Skeletal muscle tissue (tissue), 4 donors: ENCODE results near the gene NFIX. TPM values are rescaled to one million over a fixed set of nuclear protein-coding genes. Genes with fewer than 3 reads are reported as not detected.

ENCODE experiments used
- H3K27ac ChIP-seq: one replicate; pipeline ENCODE4 v1.7.0; 2013; ENCODE audit warnings: mild to moderate bottlenecking, low read depth, low read length, inconsistent platforms
- H3K27me3 ChIP-seq, 3 donors: one replicate each; pipeline ENCODE4 v1.7.0; 2013; ENCODE audit warnings: low read length in 3 of 3; ENCODE audit not compliant: control insufficient read depth in 3 of 3, insufficient read depth in 3 of 3
- H3K36me3 ChIP-seq, 3 donors: one replicate each; pipeline ENCODE4 v1.7.0; 2013; ENCODE audit warnings: low read length in 3 of 3; ENCODE audit not compliant: control insufficient read depth in 3 of 3, insufficient read depth in 3 of 3
- H3K4me1 ChIP-seq, 3 donors: one replicate each; pipeline ENCODE4 v1.7.0; 2013; ENCODE audit warnings: low read length in 3 of 3, mild to moderate bottlenecking in 3 of 3; ENCODE audit not compliant: control insufficient read depth in 3 of 3, insufficient read depth in 3 of 3
- H3K4me3 ChIP-seq, 3 donors: one replicate each; pipeline ENCODE4 v1.7.0; 2013; ENCODE audit warnings: low read length in 3 of 3
- H3K9ac ChIP-seq, 3 donors: one replicate each; pipeline ENCODE4 v1.7.0; 2013; ENCODE audit warnings: low read length in 3 of 3, mild to moderate bottlenecking in 3 of 3, moderate library complexity in 2 of 3, low read depth in 1 of 3
- H3K9me3 ChIP-seq, 3 donors: one replicate each; pipeline ENCODE4 v1.7.0; 2013; ENCODE audit warnings: low read length in 3 of 3; ENCODE audit not compliant: control insufficient read depth in 3 of 3
- total RNA-seq: library from RNA; depleted of rRNA; stranded (reverse); fragments of >200 nt; gene quantifications from one replicate; pipeline ENCODE4 v1.2.3, GENCODE V29; 2014
- donor health status: Osteomylitis.

NFIX gene
- total RNA-seq, 1 donor from 2014 or later = 49.1 TPM

DNA sequence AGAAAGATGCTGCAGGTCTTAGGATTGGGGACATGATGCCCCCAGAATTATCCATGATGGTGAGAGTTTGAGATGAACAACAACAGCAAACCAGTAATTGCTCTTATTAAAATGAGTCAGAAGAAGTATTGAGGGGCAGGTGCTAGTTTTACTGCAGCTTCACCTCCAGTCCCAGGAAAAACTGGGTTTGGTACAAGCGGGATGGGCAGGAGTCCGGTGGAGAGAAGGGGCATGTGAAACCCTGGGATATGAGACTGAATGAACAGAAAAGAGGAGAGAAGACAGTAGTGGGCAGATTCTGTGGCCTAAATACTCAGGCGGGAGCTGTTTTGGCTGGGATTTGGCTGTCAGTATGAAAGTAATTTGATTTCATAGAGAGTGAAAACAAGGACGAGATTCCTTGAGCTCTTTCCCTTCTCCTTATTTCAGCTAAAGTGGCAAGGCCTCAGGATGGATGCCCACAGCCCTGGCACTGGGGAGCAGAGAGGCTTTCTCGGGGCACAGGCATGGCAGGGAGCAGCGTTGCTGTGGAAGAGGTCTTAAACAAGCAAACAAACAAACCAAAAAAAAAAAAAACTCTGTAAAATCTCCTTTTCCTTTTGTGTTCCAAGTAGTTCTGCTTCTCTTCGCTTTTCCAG, 30.7 kb downstream of the NFIX start:
- H3K27me3 ChIP-seq = no peaks in the 10 kb centered on the region
- peaks cover 0 to 13% (median 4%) of the 10 kb centered on the region in 3 donors for H3K36me3 ChIP-seq
- peak overlapping the region; percentile 95 for H3K27ac ChIP-seq
- H3K4me1 ChIP-seq = peaks cover 82 to 85% (median 85%) of the 10 kb centered on the region in 3 donors
- H3K9me3 ChIP-seq = no peaks in the 10 kb centered on the region
- H3K9ac ChIP-seq = peak overlapping the region; percentile 22 to 86 (median 82)
- H3K4me3 ChIP-seq = peak overlapping the region; percentile 75

DNA sequence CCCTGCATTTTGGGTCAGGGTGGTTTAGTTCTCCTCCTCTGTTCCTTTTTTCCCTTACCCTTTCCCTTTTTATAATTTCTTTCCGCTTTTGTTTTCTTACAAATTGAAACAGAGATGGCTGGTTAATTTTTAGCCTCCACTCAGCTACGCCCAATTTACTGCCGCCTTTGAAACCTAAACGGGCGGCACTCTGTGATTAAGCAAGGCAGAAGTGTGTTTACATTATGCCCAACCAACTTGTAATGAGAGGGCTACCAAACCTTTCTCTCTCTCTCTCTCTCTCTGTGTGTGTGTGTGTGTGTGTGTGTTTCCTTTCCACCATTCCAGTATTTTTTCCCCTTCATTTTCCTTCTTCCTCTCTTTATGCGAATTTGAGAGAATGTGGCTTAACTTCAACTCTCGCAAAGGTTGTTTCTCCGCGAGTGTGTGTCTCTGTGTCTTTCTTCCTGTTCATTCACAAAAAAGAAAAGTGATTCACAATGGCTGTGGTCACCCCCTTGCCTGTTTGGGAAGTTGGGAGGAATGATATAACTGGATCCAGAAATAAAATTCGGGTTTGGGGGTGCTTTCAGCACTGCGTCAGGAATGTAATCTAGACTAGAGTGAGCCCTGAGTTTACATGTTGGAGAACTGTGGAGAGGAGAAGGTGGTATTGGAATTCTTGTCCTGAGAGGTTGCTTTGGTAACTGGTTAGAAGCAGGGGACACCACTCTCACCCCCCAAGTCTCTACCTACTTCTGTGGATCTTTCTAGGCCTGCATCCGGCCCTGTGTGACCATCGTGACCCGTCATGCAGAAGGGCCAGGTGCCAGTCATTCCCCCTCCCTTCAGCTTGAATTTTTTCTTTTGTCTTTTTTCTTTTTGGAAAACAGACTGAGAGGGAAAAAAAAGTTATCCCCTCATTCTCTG, 31.4 kb downstream of the NFIX start:
- Histone ChIP-seq H3K27me3 (no peaks in the 10 kb centered on the region), H3K9ac (peak overlapping the region; percentile 22 to 86 (median 82)), H3K9me3 (no peaks in the 10 kb centered on the region), H3K4me3 (peak overlapping the region; percentile 49 to 75 (median 75)), H3K27ac (peak overlapping the region; percentile 95), H3K36me3 (peaks cover 0 to 13% (median 6%) of the 10 kb centered on the region in 3 donors), H3K4me1 (peaks cover 82 to 85% (median 85%) of the 10 kb centered on the region in 3 donors)

DNA sequence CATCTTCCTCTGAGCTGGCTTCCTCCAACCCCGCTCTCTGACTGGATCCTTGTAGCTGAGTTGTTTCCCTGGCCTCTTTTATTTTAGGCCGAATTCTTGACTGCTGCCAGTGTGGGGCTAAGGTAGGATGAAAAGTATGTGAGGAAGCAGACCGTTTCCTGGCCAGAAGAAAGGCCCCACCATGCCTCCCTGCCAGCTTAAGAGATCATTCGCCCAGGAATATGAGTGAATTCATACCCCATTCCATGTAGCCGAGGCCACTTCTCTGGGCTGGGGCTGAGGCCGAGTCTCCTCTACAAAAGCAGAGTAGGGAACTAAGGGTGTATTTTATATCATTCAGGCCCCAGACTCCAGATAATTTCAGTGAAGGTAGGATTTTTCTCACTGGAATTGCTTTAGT, 32.3 kb downstream of the NFIX start:
- Histone ChIP-seq H3K27ac (peak overlapping the region; percentile 95), H3K27me3 (no peaks in the 10 kb centered on the region), H3K4me3 (peak overlapping the region; percentile 12 to 45 (median 18)), H3K4me1 (peaks cover 81 to 87% (median 86%) of the 10 kb centered on the region in 3 donors), H3K36me3 (peaks cover 0 to 13% (median 6%) of the 10 kb centered on the region in 3 donors), H3K9ac (peak overlapping the region; percentile 38 to 86 (median 82)), H3K9me3 (no peaks in the 10 kb centered on the region)

DNA sequence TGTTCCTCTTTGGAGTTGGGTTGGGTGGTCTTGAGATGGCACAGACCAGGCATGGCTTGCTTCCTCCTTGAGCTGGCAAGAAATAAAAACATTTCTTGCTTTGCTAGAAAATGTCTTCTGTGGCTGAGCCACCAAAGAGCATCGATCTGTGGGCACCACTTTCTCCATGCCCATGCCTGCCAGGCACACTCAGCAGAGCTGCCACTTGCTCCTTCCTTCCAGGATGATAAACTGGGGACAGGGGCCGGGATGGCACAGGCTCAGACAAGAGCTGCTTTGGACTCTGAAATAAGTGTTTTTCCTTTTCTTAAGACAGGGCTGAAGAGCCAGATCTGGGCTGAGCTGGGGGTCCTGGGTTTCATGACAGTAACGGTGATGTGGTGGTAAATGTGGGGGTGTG, 32.8 kb downstream of the NFIX start:
- H3K9ac ChIP-seq = peak overlapping the region in 2 of 3 donors; percentile 82 to 86
- no peaks in the 10 kb centered on the region for H3K27me3 ChIP-seq
- H3K27ac ChIP-seq = peak overlapping the region; percentile 95
- H3K4me3 ChIP-seq = peak overlapping the region in 1 of 3 donors; percentile 22
- peaks cover 85 to 92% (median 90%) of the 10 kb centered on the region in 3 donors for H3K4me1 ChIP-seq
- peaks cover 0 to 13% (median 6%) of the 10 kb centered on the region in 3 donors for H3K36me3 ChIP-seq
- no peaks in the 10 kb centered on the region for H3K9me3 ChIP-seq

DNA sequence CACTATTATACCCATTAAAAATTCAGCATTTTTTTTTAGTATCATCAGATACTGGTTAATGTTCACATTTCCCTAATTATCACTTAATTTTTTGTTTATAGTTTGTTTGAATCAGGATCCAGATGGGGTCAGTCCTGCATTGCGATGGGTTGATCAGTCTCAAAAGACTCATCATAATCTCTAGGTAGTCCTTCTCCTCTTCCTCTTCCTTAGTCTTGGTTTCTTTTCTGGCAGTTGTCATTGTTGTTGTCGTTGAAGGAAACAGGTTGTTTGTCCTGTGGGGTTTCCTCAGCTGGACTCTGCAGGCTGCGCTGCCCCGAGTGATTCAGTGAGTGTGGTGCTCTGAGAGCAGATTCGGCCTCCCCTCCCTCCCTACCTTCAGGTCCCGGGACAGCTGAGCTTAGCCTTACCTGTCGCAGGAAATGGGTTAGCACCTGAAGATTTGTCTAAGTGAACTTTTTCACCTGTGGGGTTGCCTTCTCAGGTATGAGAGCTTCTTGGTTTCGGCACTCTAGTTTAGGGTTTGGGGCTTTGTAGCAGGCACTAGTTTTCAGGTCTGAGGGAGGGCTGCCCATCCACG, 34.1 kb downstream of the NFIX start:
- peaks cover 0 to 13% (median 6%) of the 10 kb centered on the region in 3 donors for H3K36me3 ChIP-seq
- H3K4me1 ChIP-seq = peaks cover 94 to 100% (median 99%) of the 10 kb centered on the region in 3 donors

DNA sequence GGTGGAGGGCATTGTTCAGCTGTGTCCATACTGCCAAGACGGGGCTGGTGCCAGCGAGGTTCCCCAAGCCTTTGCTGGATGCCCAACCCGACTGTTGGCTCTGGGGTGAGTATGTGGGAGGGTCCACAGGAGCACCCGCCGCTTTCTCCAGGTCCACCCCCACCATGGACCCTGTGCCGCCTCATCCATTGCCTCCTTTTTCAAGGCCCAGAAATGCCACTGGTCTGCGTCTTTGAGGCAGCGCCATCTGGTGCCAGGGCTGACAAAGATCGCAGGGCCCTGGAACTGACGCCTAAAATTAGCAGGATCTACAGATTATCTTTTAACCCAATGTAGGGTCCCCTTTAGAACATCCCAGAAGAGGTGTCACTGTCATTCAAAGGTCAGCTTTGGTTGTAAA, 34.6 kb downstream of the NFIX start:
- H3K36me3 ChIP-seq = peaks cover 0 to 13% (median 6%) of the 10 kb centered on the region in 3 donors
- no peaks in the 10 kb centered on the region for H3K9me3 ChIP-seq
- H3K9ac ChIP-seq = peak overlapping the region; percentile 45 to 85 (median 74)
- H3K27ac ChIP-seq = peak overlapping the region; percentile 95
- peaks cover 94 to 100% (median 99%) of the 10 kb centered on the region in 3 donors for H3K4me1 ChIP-seq
- H3K4me3 ChIP-seq = peak overlapping the region in 2 of 3 donors; percentile 11 to 35
- no peaks in the 10 kb centered on the region for H3K27me3 ChIP-seq

More for the DNA sequence above, 34.1 kb downstream of the NFIX start:
- Histone ChIP-seq H3K9ac (peak overlapping the region; percentile 25 to 85 (median 45)), H3K9me3 (no peaks in the 10 kb centered on the region), H3K27me3 (no peaks in the 10 kb centered on the region), H3K4me3 (peak overlapping the region in 2 of 3 donors; percentile 11 to 35), H3K27ac (peak overlapping the region; percentile 95)

DNA sequence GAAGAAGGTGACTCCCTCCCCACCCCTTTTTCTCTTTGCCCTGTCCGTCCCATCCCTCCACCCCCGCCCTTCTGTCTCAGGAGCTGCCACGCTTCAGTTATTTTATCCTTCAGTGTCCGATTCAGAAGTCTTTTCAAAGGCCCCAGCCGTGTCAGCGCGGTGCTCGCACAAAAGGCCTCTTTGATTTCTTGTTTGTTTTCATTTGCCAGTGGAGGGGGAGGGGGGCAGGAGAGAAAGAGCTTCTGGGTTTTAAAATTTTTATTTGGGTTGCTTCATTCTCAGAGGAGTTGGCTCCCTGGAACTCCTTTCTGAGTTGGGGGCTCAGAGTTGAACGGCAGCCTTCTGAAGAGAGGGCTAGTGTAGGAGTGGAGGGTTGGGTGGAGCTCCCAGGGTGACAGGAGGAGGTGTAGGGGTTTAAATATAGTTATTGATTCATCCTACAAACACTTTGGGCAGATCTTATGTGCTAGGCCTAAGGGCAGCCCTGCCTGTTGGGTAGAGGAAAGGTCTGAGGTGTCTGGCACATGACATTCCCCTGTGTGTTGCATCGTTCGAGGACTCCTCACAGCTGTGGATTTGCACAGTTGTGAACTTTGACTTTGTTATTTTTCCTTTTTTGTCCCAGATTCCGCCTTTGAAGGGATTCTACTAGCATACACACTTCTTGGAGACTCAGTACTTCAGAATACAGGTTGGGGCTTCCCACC, 36.8 kb downstream of the NFIX start:
- Histone ChIP-seq H3K36me3 (peaks cover 0 to 8% (median 6%) of the 10 kb centered on the region in 3 donors), H3K9ac (peak overlapping the region; percentile 74 to 85 (median 77)), H3K27ac (peak overlapping the region; percentile 95), H3K4me1 (peaks cover 92 to 100% (median 99%) of the 10 kb centered on the region in 3 donors), H3K4me3 (peak overlapping the region in 1 of 3 donors; percentile 18), H3K9me3 (no peaks in the 10 kb centered on the region), H3K27me3 (no peaks in the 10 kb centered on the region)

DNA sequence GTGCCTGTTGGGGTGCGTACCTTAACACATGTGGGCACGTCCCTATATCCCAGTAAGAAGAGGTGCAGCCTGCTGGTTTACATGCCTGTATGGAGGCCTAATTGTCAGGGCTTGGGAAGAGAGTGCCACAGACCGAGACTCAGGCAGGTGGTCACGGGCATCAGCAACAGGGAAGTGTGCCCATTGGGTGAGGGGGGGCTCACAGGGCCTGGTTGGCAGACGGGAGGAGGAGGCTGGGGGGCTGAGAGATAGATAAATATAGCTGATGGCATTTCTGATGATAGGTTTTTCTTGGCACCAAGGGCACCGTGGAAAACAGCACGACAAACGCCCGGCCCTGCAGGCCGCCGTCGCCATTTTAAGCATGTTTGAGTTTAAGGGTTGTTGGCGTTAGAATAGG, 37.6 kb downstream of the NFIX start:
- Histone ChIP-seq H3K4me3 (peak overlapping the region in 1 of 3 donors; percentile 61), H3K4me1 (peaks cover 92 to 100% (median 99%) of the 10 kb centered on the region in 3 donors), H3K27me3 (no peaks in the 10 kb centered on the region), H3K9ac (peak overlapping the region; percentile 25 to 85 (median 41)), H3K9me3 (no peaks in the 10 kb centered on the region), H3K27ac (peak overlapping the region; percentile 95), H3K36me3 (peaks cover 0 to 6% (median 6%) of the 10 kb centered on the region in 3 donors)

DNA sequence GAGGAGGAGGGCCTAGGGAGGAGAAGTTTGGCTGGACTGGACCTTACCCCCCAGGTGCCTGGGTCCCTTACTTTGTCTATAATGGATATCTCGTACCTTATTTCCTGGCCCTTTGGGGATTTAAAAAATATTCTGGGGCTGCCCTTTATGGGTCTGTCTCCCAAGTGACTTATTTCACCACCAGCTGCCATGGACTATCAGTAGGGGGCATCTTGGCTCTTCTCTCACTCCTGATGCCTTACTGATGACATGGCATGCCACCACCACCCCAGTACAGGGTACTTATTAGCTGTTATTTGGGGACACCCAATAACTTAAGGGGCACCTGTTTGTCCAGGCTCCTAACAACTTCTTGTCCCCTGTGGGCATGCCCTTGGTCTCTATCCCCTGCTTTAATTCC, 38.0 kb downstream of the NFIX start:
- peaks cover 0 to 6% (median 4%) of the 10 kb centered on the region in 3 donors for H3K36me3 ChIP-seq
- H3K9ac ChIP-seq = peak overlapping the region; percentile 25 to 85 (median 41)
- H3K4me3 ChIP-seq = peak overlapping the region in 2 of 3 donors; percentile 33 to 61
- no peaks in the 10 kb centered on the region for H3K9me3 ChIP-seq
- H3K27me3 ChIP-seq = no peaks in the 10 kb centered on the region
- H3K4me1 ChIP-seq = peaks cover 92 to 100% (median 99%) of the 10 kb centered on the region in 3 donors
- peak overlapping the region; percentile 95 for H3K27ac ChIP-seq
